ENCODE data around the gene MAN2B1.

Gene MAN2B1

GRCh38 chr19:12610540-12611360, 55.8 kb downstream of the MAN2B1 start, which contains the start of the genes ZNF490 and ZNF791:
Gene ZNF490 (minus strand): TSS chr19:12610813. CDS start chr19:12610680, 133 bp downstream.
Gene ZNF791 (plus strand): TSS chr19:12610920. CDS start chr19:12611080, 160 bp downstream.
- DNase-seq, result peak; percentile 91

- DNase-seq, result no peak
Observed at GRCh38 chr19:12607631-12608030, 58.9 kb downstream of the MAN2B1 start.

GRCh38 chr19:12606796-12607195, 59.7 kb downstream of the MAN2B1 start:
- no peak for DNase-seq

- no peak for DNase-seq
Observed at GRCh38 chr19:12603714-12604113, 62.8 kb downstream of the MAN2B1 start.

- DNase-seq, result no peak
Observed at GRCh38 chr19:12597594-12597993, 68.9 kb downstream of the MAN2B1 start.

- no peak for DNase-seq
Observed at GRCh38 chr19:12596927-12597548, 69.5 kb downstream of the MAN2B1 start.

Data from NCI-H2107 (cell line).